PFSK-1 (cell line): Measurements from ENCODE around the gene SYNE3.

ENCODE experiments used
- FOXP2 ChIP-seq: optimal IDR thresholded peaks from 2 replicates; pipeline ENCODE3; 2011; ENCODE audit warnings: borderline replicate concordance, control low read depth, inconsistent platforms; ENCODE audit not compliant: insufficient read depth; ENCODE audit errors: extremely low read length, extremely low read depth
- POLR2AphosphoS5 ChIP-seq: IDR thresholded peaks from 2 replicates; pipeline ENCODE4 v1.6.1; 2012; ENCODE audit warnings: low read depth, mild to moderate bottlenecking, control low read depth, low read length, moderate library complexity
- REST ChIP-seq, 2 experiments: IDR thresholded peaks; 2 replicates each; pipeline versions ENCODE4 v1.6.1 to v1.8.0; 2011 to 2012; ENCODE audit warnings: low read depth in 2 of 2, low read length in 2 of 2, control low read depth in 1 of 2, inconsistent platforms in 1 of 2, mild to moderate bottlenecking in 1 of 2, moderate library complexity in 1 of 2; ENCODE audit not compliant: insufficient read depth in 1 of 2
- SIN3A ChIP-seq: IDR thresholded peaks from 2 replicates; pipeline ENCODE4 v1.6.1; 2012; ENCODE audit warnings: mild to moderate bottlenecking, low read length, moderate library complexity, borderline replicate concordance; ENCODE audit not compliant: insufficient read depth
- TAF1 ChIP-seq: IDR thresholded peaks from 2 replicates; pipeline ENCODE4 v1.6.1; 2012; ENCODE audit warnings: low read length, control low read depth, borderline replicate concordance; ENCODE audit not compliant: insufficient read depth

Gene SYNE3

GRCh38 chr14:95475540-95476240, 40.8 kb downstream of the SYNE3 start:
- TF ChIP-seq SIN3A (no peak), TAF1 (no peak), FOXP2 (no peak), REST (IDR thresholded peaks at IDR 0.05; ENCODE audit: insufficient read depth in 1 of 2, low read depth in 2 of 2, low read length in 2 of 2) (no peak), POLR2AphosphoS5 (no peak)

DNA sequence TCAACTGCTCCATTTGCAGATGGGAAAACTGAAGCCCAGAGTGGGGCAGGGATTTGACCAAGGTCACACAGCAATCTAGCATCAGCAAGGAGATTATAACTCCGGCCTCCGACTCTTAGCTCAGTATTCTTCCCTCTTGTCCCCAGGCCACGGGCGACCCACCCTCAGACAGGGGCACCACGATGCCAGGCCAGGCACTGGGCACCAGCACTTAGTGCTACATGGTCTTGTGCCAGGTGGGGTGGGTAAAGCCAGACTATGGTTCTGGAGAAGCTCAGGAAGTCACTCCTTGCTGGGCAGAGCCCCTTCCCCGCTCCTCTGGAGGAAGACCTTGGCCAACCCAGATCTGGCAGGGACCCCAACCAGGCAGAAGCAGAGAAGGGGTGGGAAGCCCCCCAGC, 41.5 kb downstream of the SYNE3 start:
- TF ChIP-seq POLR2AphosphoS5: no peak
- no peak for TF ChIP-seq REST (IDR thresholded peaks at IDR 0.05; ENCODE audit: insufficient read depth in 1 of 2, low read depth in 2 of 2, low read length in 2 of 2)
- TF ChIP-seq TAF1: no peak
- TF ChIP-seq SIN3A: no peak
- TF ChIP-seq FOXP2: no peak

- TF ChIP-seq POLR2AphosphoS5 (no peak), TAF1 (no peak), SIN3A (no peak), FOXP2 (no peak), REST (IDR thresholded peaks at IDR 0.05; ENCODE audit: insufficient read depth in 1 of 2, low read depth in 2 of 2, low read length in 2 of 2) (no peak)
Observed at GRCh38 chr14:95474486-95474885, 42.0 kb downstream of the SYNE3 start.

- TF ChIP-seq FOXP2: no peak
- TF ChIP-seq TAF1: no peak
- TF ChIP-seq SIN3A: no peak
- TF ChIP-seq POLR2AphosphoS5: no peak
- TF ChIP-seq REST (IDR thresholded peaks at IDR 0.05; ENCODE audit: insufficient read depth in 1 of 2, low read depth in 2 of 2, low read length in 2 of 2): no peak
Observed at GRCh38 chr14:95472819-95473251, 43.6 kb downstream of the SYNE3 start.

DNA sequence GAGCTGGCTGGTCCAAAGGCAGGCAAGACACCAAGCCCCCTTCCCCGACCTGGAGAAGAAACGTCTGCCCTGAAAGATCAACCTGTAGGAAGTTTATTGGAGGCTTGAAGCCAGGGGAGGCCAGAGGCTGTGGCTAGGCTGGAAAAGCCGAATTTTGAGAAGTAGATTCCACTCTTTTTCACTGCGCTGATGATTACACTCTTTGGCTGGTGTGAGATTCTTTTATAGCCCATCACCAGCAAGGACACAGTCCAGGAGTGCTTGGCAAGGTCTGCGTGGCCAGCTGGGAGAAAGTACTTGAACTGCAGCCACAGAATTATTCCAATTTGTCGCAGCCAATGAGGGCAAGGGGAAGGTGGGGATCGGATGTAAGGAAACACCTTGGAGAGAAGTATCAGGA, 45.0 kb downstream of the SYNE3 start:
- TF ChIP-seq TAF1 (no peak), FOXP2 (no peak), SIN3A (no peak), REST (IDR thresholded peaks at IDR 0.05; ENCODE audit: insufficient read depth in 1 of 2, low read depth in 2 of 2, low read length in 2 of 2) (no peak), POLR2AphosphoS5 (no peak)
